Esophagus squamous epithelium (tissue), 4 donors: ENCODE results near the gene PDE10A.

ENCODE experiments used
- POLR2A ChIP-seq, 4 donors: fragments of 450-650 bp; IDR thresholded peaks; one replicate each; pipeline ENCODE4 v1.6.1; 2017; ENCODE audit warnings: antibody characterized with exemption in 4 of 4, mild to moderate bottlenecking in 4 of 4, moderate library complexity in 3 of 4
- TF ChIP-seq, protein P1 (sequence below), 6 experiments: fragments of 450-650 bp in 4 of 6; fragments of 200-600 bp in 2 of 6; sonication (generic) in 2 of 6; IDR thresholded peaks; one replicate each; pipeline ENCODE4 v1.5.1; 2016 to 2019; ENCODE audit warnings: antibody characterized with exemption in 6 of 6, mild to moderate bottlenecking in 4 of 6, moderate library complexity in 4 of 6

DNA sequence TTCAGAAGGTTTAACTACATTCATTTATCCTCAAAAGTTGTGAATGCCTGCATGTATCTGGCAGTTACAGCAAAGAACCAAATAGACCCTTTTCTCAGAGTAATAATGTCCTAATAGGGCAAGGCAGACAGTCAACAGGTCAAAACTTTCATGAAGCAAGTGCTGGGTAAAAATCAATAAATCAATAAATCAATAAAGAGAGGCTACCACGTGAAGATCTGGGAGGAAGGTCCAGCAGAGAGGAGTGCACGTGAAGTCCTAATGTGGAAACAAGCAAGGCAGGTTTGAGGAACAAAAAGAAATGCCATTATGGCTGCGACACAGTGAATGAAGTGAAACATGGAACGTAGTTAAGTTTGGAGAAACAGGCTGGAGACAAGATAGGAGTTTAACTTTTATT is 317.3 kb downstream of the PDE10A start:
- TF ChIP-seq POLR2A (IDR thresholded peaks at IDR 0.05): no peak
- TF ChIP-seq, protein P1, sequence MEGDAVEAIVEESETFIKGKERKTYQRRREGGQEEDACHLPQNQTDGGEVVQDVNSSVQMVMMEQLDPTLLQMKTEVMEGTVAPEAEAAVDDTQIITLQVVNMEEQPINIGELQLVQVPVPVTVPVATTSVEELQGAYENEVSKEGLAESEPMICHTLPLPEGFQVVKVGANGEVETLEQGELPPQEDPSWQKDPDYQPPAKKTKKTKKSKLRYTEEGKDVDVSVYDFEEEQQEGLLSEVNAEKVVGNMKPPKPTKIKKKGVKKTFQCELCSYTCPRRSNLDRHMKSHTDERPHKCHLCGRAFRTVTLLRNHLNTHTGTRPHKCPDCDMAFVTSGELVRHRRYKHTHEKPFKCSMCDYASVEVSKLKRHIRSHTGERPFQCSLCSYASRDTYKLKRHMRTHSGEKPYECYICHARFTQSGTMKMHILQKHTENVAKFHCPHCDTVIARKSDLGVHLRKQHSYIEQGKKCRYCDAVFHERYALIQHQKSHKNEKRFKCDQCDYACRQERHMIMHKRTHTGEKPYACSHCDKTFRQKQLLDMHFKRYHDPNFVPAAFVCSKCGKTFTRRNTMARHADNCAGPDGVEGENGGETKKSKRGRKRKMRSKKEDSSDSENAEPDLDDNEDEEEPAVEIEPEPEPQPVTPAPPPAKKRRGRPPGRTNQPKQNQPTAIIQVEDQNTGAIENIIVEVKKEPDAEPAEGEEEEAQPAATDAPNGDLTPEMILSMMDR (IDR thresholded peaks at IDR 0.05): no peak
